Psoas muscle (tissue), 8 donors: ENCODE data around the gene RBP7. TPM values are rescaled to one million over a fixed set of nuclear protein-coding genes. Genes with fewer than 3 reads are reported as not detected.

Experiments
- ATAC-seq, 4 donors: fragments of 200-7000 bp; cut with Tn5 transposase; one replicate each; pipeline ENCODE4 v1.9.1; 2020; ENCODE audit warnings: moderate library complexity in 3 of 4, mild to moderate bottlenecking in 2 of 4
- DNase-seq, 2 donors: peaks; one replicate each; pipeline ENCODE4 v3.0.0-alpha.2; 2020
- H3K27ac ChIP-seq: fragments of 200-600 bp; one replicate; pipeline ENCODE4 v1.8.0; 2022
- H3K27me3 ChIP-seq, 3 donors: fragments of 200-600 bp in 1 of 3; one replicate each; pipeline versions ENCODE4 v1.6.1 to v1.8.0; 2013 to 2022; ENCODE audit warnings: low read length in 2 of 3, mild to moderate bottlenecking in 2 of 3, moderate library complexity in 1 of 3; ENCODE audit not compliant: insufficient read depth in 3 of 3
- H3K36me3 ChIP-seq, 2 donors: fragments of 200-600 bp in 1 of 2; one replicate each; pipeline versions ENCODE4 v1.6.1 to v1.8.0; 2013 to 2022; ENCODE audit warnings: low read depth in 1 of 2, mild to moderate bottlenecking in 1 of 2, moderate library complexity in 1 of 2; ENCODE audit not compliant: insufficient read depth in 1 of 2
- H3K4me1 ChIP-seq: fragments of 200-600 bp; one replicate; pipeline ENCODE4 v1.8.0; 2022
- H3K4me3 ChIP-seq: fragments of 200-600 bp; one replicate; pipeline ENCODE4 v1.8.0; 2022; ENCODE audit warnings: mild to moderate bottlenecking
- H3K9me3 ChIP-seq: fragments of 200-600 bp; one replicate; pipeline ENCODE4 v1.8.0; 2022
- CTCF ChIP-seq: fragments of 200-600 bp; IDR thresholded peaks from one replicate; pipeline ENCODE4 v1.8.0; 2022; ENCODE audit warnings: antibody characterized with exemption
- WGBS, 3 donors: extraction: QIAGEN DNeasy Blood & Tissue Kit; methylation state at CpG; one replicate each; pipeline versions ENCODE4 v1.1.6 to v1.1.7; 2013; 5-methylcytosine and 5-hydroxymethylcytosine counted together
- intact Hi-C, 2 donors: fragments of 100-400 bp; cut with DNase I; formaldehyde crosslinking; loops; one replicate each; pipeline versions ENCODE4 v1.11.0 to v1.14.2; 2022
- polyA plus RNA-seq, 3 donors: library from polyadenylated mRNA; stranded (reverse); fragments of 200-250 nt; gene quantifications; one replicate each; pipeline ENCODE4 v1.2.3, GENCODE V29; 2013
- total RNA-seq, 4 donors: library from RNA; stranded (reverse); fragmentation: NEBNext Ultra II Directional in 2 of 4; extraction: Animal tissue kit (Norgen Biotek cat#: 25700) in 2 of 4; gene quantifications; one replicate each; pipeline versions ENCODE4 v1.2.1 to v1.2.4, GENCODE V29; 2021 to 2023
- donor health status: healthy with polysubstance abuse.
- donor health status: DM: no; HTN: no; CAD: no; lungs with moderate emphysema.
- donor health status: Bipolar disorder and iron deficiency.
- donor health status: healthy.
- donor health status: DM: yes; HTN: yes; CAD: no.
- donor health status: DM: no; HTN: no; CAD: no.
- donor health status: DM: no; HTN: no; CAD: no.
- donor health status: DM: yes; HTN: yes; CAD: no.

RBP7 gene
- total and polyA plus RNA-seq, 7 donors, result 0.89 to 13.9 (median 7.0) TPM

- TF ChIP-seq CTCF, result no peak
- ATAC-seq, result no peak
- H3K36me3 ChIP-seq, result peaks cover 7 to 55% of the 10 kb centered on the region in 2 donors
Observed at GRCh38 chr1:9984253-9984652, 12.8 kb upstream of the RBP7 start.

GRCh38 chr1:9985001-9985400 lies 12.0 kb upstream of the RBP7 start:
- H3K36me3 ChIP-seq, result peaks cover 7 to 48% of the 10 kb centered on the region in 2 donors
- DNase-seq (no peak), ATAC-seq (no peak)
- H3K4me1 ChIP-seq, result no peaks in the 10 kb centered on the region
- H3K4me3 ChIP-seq, result no peak overlapping the region
- no peak for TF ChIP-seq CTCF
- no peaks in the 10 kb centered on the region for H3K9me3 ChIP-seq
- no peak overlapping the region for H3K27ac ChIP-seq
- intact Hi-C loops, result no loop called here
- 47 to 61% (median 58%) methylated on average over 6 of the region's 6 CpGs for WGBS, 3 donors
- no peaks in the 10 kb centered on the region for H3K27me3 ChIP-seq

More at GRCh38 chr1:9984253-9984652, 12.8 kb upstream of the RBP7 start:
- Histone ChIP-seq H3K4me1 (no peaks in the 10 kb centered on the region), H3K9me3 (no peaks in the 10 kb centered on the region), H3K27ac (no peak overlapping the region), H3K27me3 (no peaks in the 10 kb centered on the region), H3K4me3 (no peak overlapping the region)
- intact Hi-C loops, result no loop called here
- DNase-seq, result no peak
- 76 to 79% (median 78%) methylated on average over 5 of the region's 5 CpGs for WGBS, 3 donors

GRCh38 chr1:9989773-9990172 lies 7.3 kb upstream of the RBP7 start:
- no peaks in the 10 kb centered on the region for H3K27me3 ChIP-seq
- WGBS, 3 donors, result 78 to 90% (median 81%) methylated on average over 5 of the region's 5 CpGs
- ATAC-seq (no peak), DNase-seq (no peak)
- TF ChIP-seq CTCF, result no peak
- H3K4me3 ChIP-seq, result no peak overlapping the region
- no peaks in the 10 kb centered on the region for H3K9me3 ChIP-seq
- peaks cover 0 to 5% of the 10 kb centered on the region in 2 donors for H3K36me3 ChIP-seq
- H3K27ac ChIP-seq, result no peak overlapping the region
- intact Hi-C loops, result no loop called here
- no peaks in the 10 kb centered on the region for H3K4me1 ChIP-seq

DNA sequence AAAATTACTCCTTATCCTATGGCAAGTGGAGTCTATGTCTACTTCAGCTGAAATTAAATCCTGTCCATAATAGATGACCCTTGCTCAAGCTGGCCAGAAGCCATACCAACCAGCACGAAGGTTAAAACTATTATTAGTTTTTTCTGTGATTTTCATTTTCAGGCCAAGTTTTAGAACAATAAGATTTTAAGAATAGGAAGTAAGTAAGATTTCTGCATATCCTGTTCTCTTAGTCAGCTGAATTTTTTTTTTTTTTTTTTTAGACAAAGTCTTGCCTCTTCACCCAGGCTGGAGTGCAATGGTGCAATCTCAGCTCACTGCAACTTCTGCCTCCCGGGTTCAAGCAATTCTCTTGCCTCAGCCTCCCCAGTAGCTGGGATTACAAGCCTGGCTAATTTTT lies 6.1 kb upstream of the RBP7 start:
- intact Hi-C loops, result no loop called here
- Histone ChIP-seq H3K36me3 (no peaks in the 10 kb centered on the region), H3K9me3 (no peaks in the 10 kb centered on the region), H3K27me3 (peaks cover 0 to 2% (median 0%) of the 10 kb centered on the region in 3 donors), H3K4me3 (no peak overlapping the region), H3K27ac (no peak overlapping the region), H3K4me1 (no peaks in the 10 kb centered on the region)
- ATAC-seq, result peak in 1 of 4 donors; percentile 44
- no peak for DNase-seq
- TF ChIP-seq CTCF, result no peak
- 34 to 35% (median 34%) methylated on average over 2 of the region's 2 CpGs for WGBS, 3 donors

DNA sequence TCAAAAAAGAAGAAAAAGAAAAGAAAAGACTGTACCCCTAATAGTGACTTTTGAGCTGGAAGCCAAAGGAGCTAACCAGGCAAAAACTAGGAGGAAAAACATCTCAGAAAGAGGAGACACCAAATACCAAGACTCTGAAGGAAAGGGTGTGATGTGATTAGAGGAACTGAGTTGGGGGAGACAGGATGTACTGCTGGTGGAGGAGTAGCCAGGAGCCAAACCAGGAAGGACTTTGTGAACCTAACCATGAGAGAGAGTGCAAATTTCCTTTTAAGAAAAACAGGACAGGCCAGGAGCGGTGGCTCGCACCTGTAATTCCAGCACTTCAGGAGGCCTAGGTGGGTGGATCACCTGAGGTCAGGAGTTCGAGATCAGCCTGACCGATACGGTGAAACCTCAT lies 4.1 kb upstream of the RBP7 start:
- intact Hi-C loops, result no loop called here
- Histone ChIP-seq H3K27me3 (peaks cover 0 to 22% (median 8%) of the 10 kb centered on the region in 3 donors), H3K4me3 (no peak overlapping the region), H3K4me1 (peaks cover 4% of the 10 kb centered on the region), H3K27ac (no peak overlapping the region), H3K9me3 (no peaks in the 10 kb centered on the region), H3K36me3 (no peaks in the 10 kb centered on the region)
- DNase-seq (no peak), ATAC-seq (no peak)
- TF ChIP-seq CTCF, result no peak
- WGBS, 3 donors, result 56 to 62% (median 58%) methylated on average over 5 of the region's 5 CpGs
